RWPE1 (cell line): ENCODE results near the gene RNASE2.
"Not testable (repeated sequence)": the region's sequence is repeated elsewhere in the genome, so short reads cannot be mapped to it uniquely, and the experiment has no call there.

ENCODE experiments used
- CTCF ChIA-PET: fragments of 350-600 bp; sonication (Branson Sonifier 250); formaldehyde crosslinking; extraction: SDS; loops from one replicate; lab custom pipeline; 2021; lab: Yijun Ruan, JAX
- POLR2A ChIA-PET: fragments of 400-600 bp; formaldehyde crosslinking; extraction: SDS; loops from one replicate; lab custom pipeline; 2020; ENCODE audit warnings: antibody characterized with exemption; ENCODE audit not compliant: low non-redundant PET; lab: Yijun Ruan, JAX
- DNase-seq: peaks from one replicate; pipeline ENCODE4 v3.0.0; 2012; ENCODE audit warnings: low spot score
- H3K27ac ChIP-seq: fragments of 450-650 bp; 2 replicates; pipeline ENCODE4 v1.5.1; 2017
- TF ChIP-seq, protein P1 (sequence below): fragments of 450-650 bp; conservative IDR thresholded peaks from 2 replicates; pipeline ENCODE4 v1.5.1; 2017; ENCODE audit warnings: low read depth, mild to moderate bottlenecking

Gene RNASE2

GRCh38 chr14:20973501-20973900, 18.2 kb downstream of the RNASE2 start:
- no peak for DNase-seq
- POLR2A ChIA-PET, result no interaction called here
- CTCF ChIA-PET, result interaction anchor here (0.6 to 1.1 kb wide), 2 partner anchors 118 to 119 kb away, joined by 3 read pairs; no protein-coding TSS in a partner anchor
- no peak overlapping the region for H3K27ac ChIP-seq
- TF ChIP-seq, protein P1, sequence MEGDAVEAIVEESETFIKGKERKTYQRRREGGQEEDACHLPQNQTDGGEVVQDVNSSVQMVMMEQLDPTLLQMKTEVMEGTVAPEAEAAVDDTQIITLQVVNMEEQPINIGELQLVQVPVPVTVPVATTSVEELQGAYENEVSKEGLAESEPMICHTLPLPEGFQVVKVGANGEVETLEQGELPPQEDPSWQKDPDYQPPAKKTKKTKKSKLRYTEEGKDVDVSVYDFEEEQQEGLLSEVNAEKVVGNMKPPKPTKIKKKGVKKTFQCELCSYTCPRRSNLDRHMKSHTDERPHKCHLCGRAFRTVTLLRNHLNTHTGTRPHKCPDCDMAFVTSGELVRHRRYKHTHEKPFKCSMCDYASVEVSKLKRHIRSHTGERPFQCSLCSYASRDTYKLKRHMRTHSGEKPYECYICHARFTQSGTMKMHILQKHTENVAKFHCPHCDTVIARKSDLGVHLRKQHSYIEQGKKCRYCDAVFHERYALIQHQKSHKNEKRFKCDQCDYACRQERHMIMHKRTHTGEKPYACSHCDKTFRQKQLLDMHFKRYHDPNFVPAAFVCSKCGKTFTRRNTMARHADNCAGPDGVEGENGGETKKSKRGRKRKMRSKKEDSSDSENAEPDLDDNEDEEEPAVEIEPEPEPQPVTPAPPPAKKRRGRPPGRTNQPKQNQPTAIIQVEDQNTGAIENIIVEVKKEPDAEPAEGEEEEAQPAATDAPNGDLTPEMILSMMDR, result no peak

GRCh38 chr14:20976291-20976690, 21.0 kb downstream of the RNASE2 start:
- DNase-seq, result no peak
- CTCF ChIA-PET, result no interaction called here
- TF ChIP-seq, protein P1, result no peak
- POLR2A ChIA-PET, result no interaction called here
- no peak overlapping the region for H3K27ac ChIP-seq

DNA sequence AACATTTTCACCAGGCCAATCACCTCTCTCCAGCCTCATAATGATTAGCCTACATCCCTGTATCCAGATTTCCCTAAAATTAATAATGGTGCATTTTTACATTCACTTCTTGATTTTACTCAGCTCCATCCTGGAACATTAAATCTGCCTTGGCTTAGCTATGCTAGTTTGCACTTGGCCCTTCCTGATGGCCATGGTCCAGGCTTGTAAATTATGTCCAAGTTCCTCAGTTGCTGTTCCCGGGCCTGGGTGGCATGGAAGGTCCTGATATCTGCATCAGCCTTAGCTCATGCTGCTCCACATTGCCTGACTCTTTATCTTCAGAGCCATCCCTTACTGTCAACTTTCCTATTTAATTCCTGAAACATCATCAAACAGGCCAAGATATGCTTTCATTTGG, 23.4 kb downstream of the RNASE2 start:
- TF ChIP-seq, protein P1, result no peak
- DNase-seq, result no peak
- no peak overlapping the region for H3K27ac ChIP-seq
- CTCF ChIA-PET, result interaction anchor here (1.0 kb wide), 1 partner anchor 8 kb away, joined by 3 read pairs; no protein-coding TSS in a partner anchor
- POLR2A ChIA-PET, result no interaction called here

DNA sequence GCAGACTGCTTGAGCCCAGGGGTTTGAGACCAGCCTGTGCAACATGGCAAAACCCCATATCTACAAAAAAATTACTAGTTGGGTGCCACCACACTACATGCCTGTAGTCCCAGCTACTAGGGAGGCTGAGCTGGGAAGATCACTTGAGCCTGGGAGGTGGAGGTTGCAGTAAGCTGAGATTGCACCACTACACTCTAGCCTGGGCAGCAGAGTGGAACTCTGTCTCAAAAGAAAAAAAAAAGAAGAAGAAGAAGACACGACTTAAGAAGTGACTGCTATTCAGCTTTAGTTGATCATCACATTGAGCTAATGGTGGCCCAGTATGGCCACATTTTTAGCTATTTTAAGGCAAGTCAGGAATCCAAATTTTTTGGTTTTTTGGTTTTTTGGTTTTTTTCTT, 25.6 kb downstream of the RNASE2 start:
- no peak overlapping the region for H3K27ac ChIP-seq
- CTCF ChIA-PET, result interaction anchor here (0.6 to 0.9 kb wide), 2 partner anchors 10 to 71 kb away, joined by 3 read pairs; no protein-coding TSS in a partner anchor
- POLR2A ChIA-PET, result no interaction called here
- TF ChIP-seq, protein P1, result no peak
- no peak for DNase-seq

GRCh38 chr14:20982646-20983369, 27.5 kb downstream of the RNASE2 start:
- CTCF ChIA-PET, result interaction anchor here (0.5 to 1.6 kb wide), 3 partner anchors 16 to 84 kb away, joined by 3 to 4 read pairs (median 4); partner anchors contain the start of gene SLC39A2
- H3K27ac ChIP-seq, result no peak overlapping the region
- POLR2A ChIA-PET, result no interaction called here
- TF ChIP-seq, protein P1, result no peak
- no peak for DNase-seq

DNA sequence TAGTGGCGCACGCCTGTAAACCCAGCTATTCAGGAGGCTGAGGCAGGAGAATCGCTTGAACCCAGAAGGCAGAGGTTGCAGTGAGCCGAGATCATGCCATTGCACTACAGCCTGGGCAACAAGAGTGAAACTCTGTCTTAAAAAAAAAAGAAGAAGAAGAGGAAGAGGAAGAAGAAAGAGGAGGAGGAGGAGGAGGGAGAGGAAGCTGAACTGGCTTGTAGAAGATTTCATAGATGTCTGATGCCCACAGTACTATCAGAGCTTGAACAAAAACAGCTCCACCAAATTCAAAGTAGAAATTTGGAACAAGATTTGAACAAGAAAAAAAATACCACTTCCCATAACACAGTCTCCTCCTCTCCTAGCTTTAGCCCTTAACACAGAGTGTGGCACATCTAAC, 30.4 kb downstream of the RNASE2 start:
- DNase-seq, POLR2A ChIA-PET, CTCF ChIA-PET, H3K27ac ChIP-seq: not testable (repeated sequence)

DNA sequence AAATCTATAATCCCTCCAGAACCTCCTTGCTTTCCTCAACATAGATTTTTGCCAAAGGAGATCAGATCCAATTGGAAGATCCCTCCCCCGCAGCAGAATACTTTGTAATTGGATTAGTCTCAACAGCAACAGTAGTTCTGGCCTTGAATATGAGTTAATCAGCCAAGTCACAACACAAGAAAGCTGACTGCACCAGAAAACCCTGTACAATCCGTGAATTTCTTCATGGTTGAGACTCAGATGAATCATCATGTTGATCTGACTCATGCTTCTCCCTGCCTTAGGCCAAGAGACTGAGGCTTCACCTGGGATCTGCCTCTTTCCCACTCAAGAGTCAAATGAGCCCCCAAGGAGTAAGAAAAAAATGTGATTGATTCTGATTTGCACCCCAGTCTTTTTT, 31.5 kb downstream of the RNASE2 start:
- ChIA-PET CTCF (interaction anchor here (1.1 kb wide), 1 partner anchor 15 kb away, joined by 3 read pairs; no protein-coding TSS in a partner anchor), POLR2A (no interaction called here)
- TF ChIP-seq, protein P1, result no peak
- peak overlapping the region; percentile 75 for H3K27ac ChIP-seq
- peak; percentile 92 for DNase-seq
